GM18517 (cell line): ENCODE data around the gene CRHR1.

Source experiments
- ATAC-seq: cut with Tn5 transposase; IDR thresholded peaks from one replicate; pipeline ENCODE4 v1.9.1; 2021; ENCODE audit warnings: mild to moderate bottlenecking, moderate library complexity; ENCODE audit not compliant: unreplicated experiment

CRHR1 gene

DNA sequence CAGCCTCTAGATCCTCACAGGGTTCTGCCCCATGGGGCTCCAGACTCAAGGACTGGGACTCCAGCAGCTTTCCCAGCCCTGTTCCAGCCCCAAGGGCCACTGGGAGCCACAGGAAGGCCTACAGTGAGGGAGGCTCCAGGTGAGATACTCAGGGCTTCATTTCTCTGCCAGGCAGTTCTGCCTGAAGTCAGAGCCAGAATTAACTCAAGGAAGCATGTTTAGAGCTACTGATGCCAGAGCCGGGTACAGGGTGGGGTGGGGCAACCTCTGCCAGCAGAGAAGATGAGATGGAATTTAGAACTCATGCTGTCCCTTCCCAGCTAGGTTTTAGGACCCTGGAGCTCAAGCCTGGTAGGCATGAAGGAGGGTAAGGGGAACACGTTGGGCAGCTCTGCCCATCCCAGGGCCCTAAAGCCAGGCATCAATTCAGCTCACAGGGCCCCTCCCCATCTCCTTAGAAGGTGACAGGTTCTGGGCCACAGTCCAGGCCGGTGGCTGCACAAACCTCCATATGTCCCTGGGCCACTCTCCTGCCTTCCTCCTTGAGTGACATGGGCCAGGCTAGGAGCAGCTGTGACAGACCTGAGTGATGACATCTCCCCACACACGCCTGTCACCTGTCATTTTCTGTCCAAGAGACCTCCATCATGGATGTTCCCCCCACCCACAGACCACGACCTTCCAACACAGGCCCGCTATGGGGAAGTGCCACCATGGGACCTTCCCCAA is 36.1 kb downstream of the CRHR1 start:
- no peak for ATAC-seq

DNA sequence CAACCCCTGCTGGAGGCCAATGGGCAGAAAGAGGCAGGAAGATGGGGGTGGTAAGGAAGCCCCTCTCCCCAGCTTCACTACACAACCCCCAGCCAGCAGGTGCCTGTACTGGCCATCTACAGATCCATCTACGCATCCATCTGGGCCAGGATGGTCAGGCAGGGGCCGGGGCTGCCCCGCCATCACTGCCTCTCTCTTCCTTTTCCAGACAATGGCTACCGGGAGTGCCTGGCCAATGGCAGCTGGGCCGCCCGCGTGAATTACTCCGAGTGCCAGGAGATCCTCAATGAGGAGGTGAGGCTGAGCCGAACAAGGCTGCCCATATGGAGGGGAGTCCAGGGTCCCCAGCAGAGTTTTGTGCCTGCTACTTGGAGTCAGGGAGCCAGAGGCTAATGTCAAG is 37.0 kb downstream of the CRHR1 start:
- no peak for ATAC-seq

DNA sequence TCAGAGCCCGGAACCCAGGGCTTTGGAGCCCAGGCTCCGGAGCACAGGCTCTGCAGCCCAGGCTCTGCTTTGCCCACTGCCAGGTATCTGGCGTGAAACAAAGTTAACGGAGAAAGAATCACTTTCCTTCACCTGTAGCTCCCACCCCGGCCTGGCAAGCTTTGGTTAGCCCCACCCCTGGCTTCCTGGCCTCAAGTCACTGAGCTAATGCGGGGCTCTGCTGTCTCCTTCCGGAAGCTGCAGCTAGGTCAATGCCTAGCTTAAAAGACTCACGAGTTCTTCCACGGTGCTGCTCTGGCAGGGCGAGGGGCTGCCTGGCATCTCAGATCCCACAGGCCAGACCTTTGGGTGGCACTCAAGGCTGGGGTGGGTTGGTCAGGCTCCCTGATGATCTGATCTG is 39.5 kb downstream of the CRHR1 start:
- no peak for ATAC-seq

DNA sequence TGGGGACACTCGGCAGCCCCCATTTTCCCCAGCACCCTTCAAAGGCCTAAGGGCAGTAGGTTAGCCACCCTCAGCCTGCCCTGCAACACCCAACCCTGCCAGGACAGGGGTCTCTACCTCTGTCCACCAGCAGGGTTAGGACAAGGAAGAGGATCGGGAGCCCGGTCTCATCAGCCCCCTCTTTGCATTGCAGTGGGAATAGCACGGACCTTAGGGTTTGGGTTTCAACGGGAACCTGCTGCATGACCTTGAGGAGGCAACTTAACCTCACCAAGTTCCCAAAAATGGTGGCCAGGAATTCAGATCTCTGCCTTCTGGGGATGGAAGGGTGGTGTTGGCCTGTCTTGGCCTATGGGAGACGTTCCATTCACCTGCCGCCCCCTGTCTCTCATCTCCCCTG is 40.4 kb downstream of the CRHR1 start:
- no peak for ATAC-seq

DNA sequence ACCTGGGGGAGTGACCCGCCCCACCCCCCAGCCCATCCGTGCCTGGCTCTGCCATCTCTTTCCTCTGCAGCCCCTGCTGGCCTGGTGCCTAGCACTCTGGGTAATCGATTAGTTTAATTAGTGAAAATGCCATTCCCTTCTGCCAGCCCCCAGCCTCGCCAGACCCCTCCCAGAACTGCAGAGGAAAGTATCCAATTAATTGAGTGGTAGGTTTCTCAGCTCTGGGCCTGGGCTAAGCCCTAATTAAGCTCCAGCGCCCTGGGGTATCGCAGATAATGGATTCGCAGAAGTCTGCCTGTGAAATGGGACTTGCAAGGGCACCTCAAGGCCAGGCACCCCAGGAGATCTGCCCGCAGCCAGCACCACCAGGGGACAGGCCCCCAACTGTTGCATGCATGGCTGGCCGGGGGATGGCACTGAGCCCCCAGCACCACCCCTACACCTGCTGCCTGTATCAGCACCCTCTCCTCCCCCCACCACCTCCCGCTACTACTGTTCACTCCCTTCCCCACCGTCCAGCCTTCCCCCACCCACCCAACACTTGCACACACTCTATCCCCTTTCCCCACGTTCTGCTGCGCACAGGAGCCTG is 40.9 kb downstream of the CRHR1 start:
- ATAC-seq = no peak

DNA sequence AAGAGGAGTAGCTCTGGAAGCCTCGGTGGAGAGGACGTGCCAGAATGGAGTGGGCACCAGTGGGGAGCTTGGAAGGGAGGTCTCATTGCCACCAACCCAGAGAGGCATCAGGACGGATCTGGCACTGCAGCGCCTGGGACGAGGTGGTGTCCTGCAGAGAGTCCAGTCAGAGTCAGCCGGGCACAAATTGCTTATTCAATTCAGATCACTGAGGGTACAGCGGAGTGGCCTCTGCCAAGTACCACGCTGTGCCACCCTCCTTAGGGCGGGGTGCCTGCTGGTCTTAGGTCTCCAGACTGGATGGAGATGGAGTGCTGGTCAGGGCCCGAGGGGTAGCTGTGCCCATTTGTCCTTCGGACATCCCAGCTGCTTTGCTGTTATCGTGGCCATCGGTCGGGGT is 41.7 kb downstream of the CRHR1 start:
- no peak for ATAC-seq

DNA sequence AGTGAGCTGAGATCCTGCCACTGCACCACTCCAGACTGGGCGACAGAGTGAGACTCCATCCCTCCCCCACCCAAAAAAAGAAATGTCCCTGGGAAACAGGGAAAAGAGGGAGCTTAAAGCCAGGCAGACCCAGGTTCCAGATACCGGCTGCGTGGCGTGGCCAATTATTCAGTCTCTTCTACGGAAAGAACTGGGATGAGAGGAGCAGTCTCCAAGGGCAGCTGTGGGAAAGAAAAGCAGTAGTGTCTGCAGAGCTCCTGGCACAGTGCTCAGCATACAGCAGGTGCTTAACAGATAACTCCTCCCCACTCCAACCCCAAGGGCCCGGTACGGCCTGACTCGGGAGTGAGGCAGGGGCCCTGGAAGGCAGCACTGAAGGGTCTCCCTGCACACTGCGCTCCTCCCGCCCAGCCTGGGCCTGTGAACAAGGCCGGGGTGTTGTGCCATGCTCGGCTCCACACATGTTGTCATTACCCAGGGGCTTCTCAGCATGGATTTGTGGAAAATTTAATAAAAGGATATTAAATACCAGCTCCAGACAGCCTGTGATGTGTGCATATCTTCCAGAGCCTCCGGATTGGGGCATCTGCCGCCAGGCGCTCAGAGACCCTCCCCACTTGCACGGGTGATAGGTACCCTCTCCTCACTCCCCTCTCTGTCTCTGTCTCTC is 42.9 kb downstream of the CRHR1 start:
- no peak for ATAC-seq

DNA sequence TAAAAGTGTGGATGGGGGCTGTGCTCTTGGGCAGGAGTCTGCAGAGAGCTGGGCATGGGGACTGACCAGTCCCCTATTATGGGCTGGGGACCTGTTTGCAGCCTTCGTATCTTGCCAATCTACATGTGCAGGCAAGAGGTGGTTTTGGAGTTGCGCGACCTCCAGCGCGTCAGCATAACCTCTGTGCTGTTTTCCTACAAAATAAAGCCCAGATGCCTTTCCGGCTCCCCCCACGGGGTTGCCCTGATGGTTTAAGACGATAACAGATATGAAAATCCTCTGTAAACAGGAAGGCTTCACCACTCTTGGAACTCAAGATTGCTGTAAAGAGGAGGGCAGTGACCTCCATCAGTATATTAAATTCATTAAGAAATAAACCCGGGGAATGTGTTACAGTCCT is 44.1 kb downstream of the CRHR1 start:
- ATAC-seq = no peak

DNA sequence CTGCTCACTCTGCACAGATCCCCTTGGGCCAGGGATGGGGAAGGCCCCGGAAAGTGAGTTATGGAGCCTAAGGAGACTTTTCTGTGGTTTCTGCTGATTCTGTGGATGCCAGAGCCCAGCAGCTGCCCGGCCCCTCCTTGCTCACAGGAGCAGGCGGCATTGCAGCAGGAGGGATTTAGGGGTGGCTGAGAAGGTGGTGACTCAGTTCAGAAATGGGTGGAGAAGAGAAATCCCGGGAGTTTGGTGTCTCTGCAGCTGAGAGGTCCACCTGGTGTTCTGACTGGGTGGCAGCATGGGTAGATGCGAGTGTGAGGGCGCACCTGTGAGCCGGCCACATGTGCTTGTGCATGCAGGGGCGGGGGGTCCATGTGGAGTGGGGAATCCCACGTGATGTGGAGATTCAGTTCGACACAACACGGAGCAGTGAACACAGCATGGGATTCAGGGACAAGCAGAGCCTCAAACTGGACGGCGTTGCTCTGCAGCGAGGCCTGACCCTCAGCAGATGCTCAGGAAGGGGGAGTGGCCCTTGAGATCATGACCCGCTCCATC is 44.5 kb downstream of the CRHR1 start:
- ATAC-seq = no peak

DNA sequence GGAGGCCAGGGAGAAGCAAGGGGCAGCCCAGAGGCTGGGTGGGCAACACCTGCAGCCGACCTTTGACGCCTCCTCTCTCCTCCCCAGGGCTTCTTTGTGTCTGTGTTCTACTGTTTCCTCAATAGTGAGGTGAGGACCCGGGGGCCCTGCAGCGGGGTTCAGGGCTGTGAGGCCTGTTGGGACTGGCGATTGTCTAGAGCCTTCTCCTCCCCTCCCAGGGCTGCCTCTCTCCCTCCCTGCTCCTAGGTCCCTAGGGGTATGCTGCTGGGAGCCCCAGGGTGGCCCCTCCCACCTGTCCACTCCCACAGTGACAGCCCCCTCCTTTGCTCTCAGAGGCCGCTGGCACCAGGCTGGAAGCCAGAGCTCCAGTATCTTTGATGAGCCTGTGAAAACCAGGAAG is 49.8 kb downstream of the CRHR1 start:
- no peak for ATAC-seq

DNA sequence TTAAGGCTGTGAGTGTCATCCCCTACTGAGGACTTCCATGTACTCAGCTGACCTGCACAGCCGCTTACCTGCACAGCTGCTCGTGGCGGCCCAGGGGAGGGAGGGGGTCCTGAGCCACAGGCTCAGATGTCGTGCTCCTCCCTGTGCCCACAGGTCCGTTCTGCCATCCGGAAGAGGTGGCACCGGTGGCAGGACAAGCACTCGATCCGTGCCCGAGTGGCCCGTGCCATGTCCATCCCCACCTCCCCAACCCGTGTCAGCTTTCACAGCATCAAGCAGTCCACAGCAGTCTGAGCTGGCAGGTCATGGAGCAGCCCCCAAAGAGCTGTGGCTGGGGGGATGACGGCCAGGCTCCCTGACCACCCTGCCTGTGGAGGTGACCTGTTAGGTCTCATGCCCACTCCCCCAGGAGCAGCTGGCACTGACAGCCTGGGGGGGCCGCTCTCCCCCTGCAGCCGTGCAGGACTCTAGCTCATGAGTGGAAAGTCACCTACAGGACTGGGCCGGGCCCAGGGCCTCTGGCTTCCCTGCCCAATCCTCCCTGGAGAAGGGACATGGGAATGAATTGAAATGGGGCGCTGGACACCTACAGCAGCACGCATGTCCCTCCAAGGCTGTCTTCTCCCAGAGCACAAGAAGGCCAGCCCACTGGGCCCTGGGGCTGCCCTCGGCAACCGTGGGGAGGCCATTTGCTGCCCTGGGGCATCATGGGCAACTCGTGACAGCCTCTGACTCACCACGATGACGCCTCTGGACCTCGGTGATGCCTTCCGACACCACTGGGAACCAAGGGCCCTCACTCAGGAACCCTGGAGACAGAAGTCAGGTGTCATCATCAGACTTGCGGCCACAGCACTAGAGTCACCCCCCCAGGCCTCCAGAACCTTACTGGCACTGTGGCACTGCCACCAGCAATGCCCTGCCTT is 50.6 kb downstream of the CRHR1 start:
- ATAC-seq = no peak

DNA sequence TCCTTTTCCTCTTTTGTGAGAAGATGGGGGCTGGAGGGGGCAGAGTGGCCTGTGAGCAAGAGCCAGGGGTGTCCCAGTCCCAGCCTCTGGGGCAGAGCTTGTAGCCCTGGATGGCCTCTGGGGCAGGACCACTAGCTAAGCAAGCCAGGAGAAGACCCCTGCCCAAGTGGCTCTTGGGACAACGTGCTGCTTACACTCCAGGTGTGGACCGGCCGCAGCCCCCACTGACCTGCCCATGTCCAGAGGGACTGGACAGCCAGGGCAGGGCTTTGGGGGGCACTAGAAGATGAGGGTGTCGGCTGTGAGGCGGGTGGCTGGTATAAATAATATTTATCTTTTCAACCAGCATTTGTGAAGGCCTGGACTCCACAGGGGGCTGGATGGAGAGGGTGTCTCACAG is 51.4 kb downstream of the CRHR1 start:
- ATAC-seq = no peak

DNA sequence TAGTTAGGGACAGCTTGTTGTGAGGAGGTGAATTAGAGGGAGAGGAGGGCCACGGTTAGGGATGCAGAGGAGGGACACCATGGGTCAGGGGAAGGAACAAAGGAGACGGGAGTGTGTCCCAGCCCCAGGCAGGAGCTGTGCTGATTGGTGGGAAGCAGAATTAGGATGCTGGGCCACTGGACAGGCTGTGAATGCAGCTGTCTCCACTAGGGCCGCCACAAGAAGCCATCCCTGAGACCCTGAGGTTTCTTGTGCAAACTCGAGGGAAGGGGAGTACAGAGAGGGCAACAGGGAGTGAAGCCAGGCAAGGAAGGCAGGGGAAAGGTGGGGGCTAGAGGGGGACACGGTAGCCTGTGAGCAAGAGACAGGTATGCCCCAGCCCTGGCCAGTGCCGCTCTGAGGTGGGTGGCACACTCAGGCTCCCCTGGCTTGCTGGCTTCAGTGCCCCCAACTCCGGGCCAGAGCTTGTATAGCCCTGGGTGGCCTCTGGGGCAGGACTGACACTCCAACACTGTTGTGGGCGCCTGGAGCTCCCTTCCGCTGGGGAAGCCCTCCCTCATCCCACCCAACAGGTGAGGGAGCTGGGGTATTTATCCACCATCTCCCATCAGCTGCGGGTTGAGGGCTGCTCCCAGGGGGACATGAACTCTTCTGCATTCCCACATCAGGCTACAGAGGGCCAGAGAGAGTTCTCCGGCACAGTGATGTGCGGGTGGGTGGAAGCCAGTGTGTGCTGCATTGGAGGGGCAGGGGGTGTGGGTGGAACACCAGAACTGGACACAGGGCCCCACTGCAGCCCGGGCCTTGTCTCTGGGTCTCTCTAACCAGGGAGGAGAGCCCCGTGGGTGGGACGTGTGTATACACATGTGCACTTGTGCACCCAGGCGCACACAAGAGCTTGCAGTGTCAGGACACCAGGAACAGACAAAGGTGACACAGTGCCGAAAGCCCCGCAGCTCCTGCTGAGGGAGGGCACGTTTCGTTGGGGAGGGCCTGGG is 52.2 kb downstream of the CRHR1 start:
- no peak for ATAC-seq

DNA sequence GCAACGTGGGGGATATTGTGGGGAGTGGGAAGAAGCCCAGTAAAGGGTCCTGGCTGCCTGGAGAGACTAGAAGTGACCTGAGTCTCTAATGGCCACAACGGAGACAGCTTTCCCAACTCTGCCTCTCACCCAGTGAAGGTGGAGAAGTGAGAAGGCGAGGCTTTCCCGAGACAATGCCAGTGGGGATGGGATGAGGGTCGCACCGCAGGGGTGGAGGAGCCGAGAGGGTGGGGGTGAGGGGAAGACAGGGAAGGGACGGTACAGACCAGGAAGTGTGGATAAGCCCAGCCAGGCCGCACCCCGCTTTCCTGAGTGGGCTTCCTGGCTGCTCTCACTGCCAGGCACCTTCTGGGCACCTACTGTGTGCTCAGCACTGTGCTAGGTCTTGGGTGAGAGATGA is 53.1 kb downstream of the CRHR1 start:
- no peak for ATAC-seq

DNA sequence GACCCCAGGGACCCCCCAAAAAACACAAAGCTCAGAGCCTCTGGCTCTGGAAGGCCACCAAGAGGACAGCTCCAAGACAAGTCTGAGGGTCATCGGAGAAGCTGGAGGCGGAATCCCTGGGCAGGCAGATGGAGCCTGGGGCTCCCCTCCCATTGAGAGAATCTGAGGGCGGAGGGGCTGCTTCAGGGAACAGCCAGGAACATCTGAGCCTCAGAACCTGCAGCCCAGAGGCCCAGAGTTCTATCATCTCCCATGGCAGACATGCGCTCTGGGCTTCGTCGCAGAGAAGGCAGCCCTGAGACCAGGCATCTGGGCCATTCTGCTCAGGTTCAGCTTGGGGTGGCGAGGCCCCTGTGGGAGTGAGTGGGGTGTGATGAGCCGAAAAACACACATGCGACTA is 53.5 kb downstream of the CRHR1 start:
- no peak for ATAC-seq

DNA sequence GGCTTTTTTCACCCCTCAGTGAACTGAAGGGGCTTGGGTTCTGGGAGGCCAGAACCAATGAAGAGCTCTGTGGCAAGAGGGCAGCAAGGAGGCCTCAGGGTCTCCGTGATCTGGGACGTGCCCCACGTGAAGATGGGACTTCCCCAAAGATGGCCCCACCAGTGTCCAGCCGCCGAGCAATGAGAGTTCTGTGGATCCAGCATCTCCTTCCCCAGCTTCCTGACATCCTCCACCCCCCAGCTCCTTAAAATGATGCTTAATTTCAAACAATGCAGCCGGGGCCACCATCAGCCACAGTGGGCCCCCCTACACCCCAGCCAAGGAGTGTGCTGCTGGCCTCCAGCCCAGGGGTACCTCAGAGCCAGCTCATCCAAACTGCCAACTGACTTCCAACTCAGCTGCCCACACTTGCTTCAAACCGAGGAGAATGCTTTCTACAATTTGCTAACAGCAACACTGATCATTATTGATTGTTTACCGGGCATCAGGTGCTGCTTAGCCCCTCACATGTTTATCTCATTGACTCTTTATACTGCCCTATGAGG is 54.7 kb downstream of the CRHR1 start:
- no peak for ATAC-seq

DNA sequence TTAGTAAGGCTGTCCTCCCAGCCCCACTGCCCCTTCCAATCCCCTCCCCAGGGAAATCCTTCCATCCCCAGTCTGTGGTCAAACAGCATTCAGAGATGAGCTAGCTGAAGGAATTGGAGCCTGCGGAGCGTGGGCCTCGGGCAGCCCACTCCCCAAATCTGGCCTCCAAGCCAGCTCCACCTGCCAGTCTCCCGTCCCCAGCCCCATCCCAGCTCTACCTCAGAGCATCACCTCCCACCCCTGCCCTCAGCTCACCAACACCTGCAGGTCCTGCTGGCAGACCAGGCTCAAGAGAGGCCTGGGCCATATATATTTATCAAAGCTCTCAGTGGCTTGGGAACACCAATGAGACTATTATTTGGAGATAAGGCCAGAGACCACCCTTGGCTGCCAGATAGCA is 55.3 kb downstream of the CRHR1 start:
- ATAC-seq = no peak

DNA sequence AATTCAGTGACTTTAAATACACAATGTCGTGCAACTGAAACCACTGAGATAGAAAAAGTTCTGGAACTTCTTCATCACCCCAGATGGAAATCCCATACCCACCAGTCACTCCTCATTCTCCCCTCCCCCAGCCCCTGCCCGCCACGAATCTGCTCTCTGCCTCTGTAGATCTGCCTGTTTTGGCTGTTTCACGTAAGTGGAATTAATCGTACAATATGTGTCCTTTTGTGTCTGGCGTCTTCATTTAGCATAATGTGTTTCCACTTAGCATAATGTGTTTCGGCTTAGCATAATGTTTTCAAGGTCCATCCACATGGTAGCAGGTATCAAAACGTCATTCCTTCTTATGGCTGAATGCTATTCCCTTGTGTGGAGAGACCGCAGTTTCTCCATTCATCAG is 57.1 kb downstream of the CRHR1 start:
- ATAC-seq = no peak

DNA sequence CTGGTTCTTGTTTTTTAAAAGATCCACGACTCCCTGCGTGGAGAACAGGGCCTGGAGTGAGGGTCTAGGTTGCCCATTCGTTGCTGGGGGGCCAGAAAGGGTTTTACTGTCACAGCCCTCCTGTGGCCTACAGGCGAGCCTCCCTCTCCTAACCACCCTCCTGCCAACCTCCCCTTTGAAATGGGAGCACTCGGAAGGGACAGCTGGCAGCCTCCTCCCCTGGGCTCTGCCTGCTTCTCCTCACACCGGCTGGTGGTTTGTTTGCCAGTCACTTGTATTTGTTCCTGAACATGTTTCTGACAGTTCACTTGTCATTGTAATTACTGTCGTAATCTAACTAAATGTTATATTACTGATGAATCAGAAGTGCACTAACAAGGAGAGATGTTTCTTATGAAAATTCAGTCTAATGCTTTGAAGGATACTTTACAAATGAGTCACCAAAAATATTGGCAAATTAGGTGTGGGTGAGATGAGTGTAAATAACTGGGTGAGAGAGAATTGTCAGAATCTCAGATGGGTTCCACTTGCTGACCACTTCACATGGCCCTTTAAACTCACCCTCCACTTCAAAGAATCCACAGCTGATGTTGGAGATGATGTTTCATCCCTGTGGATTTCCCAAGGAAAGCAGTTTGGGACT is 57.9 kb downstream of the CRHR1 start:
- no peak for ATAC-seq
